SK-N-MC (cell line): Measurements from ENCODE around the gene MRGPRX2.

Experiments used
- EZH2 ChIP-seq: fragments of 200-600 bp; sonication (generic); IDR thresholded peaks from one replicate; pipeline ENCODE4 v1.6.1; 2017; ENCODE audit warnings: antibody characterized with exemption
- FOXP2 ChIP-seq: optimal IDR thresholded peaks from 2 replicates; pipeline ENCODE3; 2011; ENCODE audit warnings: mild to moderate bottlenecking, moderate library complexity; ENCODE audit not compliant: insufficient read depth; ENCODE audit errors: extremely low read length, control extremely low read depth
- POLR2AphosphoS5 ChIP-seq: IDR thresholded peaks from 2 replicates; pipeline ENCODE4 v1.6.1; 2012; ENCODE audit warnings: mild to moderate bottlenecking, low read depth, low read length, borderline replicate concordance

GRCh38 chr11:19050281-19050680 lies 10.2 kb downstream of the MRGPRX2 start:
- TF ChIP-seq EZH2, result no peak
- no peak for TF ChIP-seq POLR2AphosphoS5
- no peak for TF ChIP-seq FOXP2
